HCT116 (cell line): ENCODE measurements around the gene LRRC42. TPM values are rescaled to one million over a fixed set of nuclear protein-coding genes. Genes with fewer than 3 reads are reported as not detected.

ENCODE experiments used
- ATAC-seq: fragments of 200-7000 bp; cut with Tn5 transposase; 2 replicates; pipeline ENCODE4 v1.9.1; 2020; ENCODE audit warnings: mild to moderate bottlenecking, moderate library complexity
- BruUV-seq: library from RNA; stranded (reverse); fragments of 400-500 nt; replicated peaks from 2 replicates; lab custom pipeline; 2021; lab: Mats Ljungman, UMichigan
- CTCF ChIA-PET: fragments of 300-600 bp; sonication (Branson Sonifier 250); formaldehyde crosslinking; loops from one replicate; lab custom pipeline; 2021; ENCODE audit warnings: antibody characterized with exemption; lab: Charles Lee
- POLR2A ChIA-PET: fragments of 300-600, 350-600 bp; sonication (Branson Sonifier 250); formaldehyde crosslinking; loops from one replicate; lab custom pipeline; 2021; ENCODE audit warnings: antibody characterized with exemption; lab: Charles Lee
- RAD21 ChIA-PET, 2 experiments: fragments of 300-600 bp; sonication (Branson Sonifier 250); formaldehyde crosslinking; loops; one replicate each; lab custom pipeline; 2023; ENCODE audit warnings: low total read pairs in 2 of 2; ENCODE audit not compliant: uncharacterized antibody in 2 of 2, unreplicated experiment in 2 of 2, low non-redundant PET in 1 of 2; lab: Charles Lee
- DNase-seq: peaks from one replicate; pipeline ENCODE4 v3.0.0-alpha.2; 2010; ENCODE audit warnings: low read depth, low spot score
- H2AFZ ChIP-seq: fragments of 200-600 bp; shearing (Covaris generic), sonication (generic); 2 replicates; pipeline ENCODE4 v1.6.1; 2017; ENCODE audit warnings: low read depth, mixed run types, mixed read lengths, antibody characterized with exemption, low read length; ENCODE audit not compliant: poor library complexity, severe bottlenecking
- H3K27ac ChIP-seq: 2 replicates; pipeline ENCODE4 v1.5.1; 2012; ENCODE audit warnings: low read depth, low read length
- H3K27me3 ChIP-seq: fragments of 200-600 bp; sonication (generic); 2 replicates; pipeline ENCODE4 v1.6.1; 2016; ENCODE audit warnings: mixed run types, low read length, mixed read lengths; ENCODE audit not compliant: insufficient read depth
- H3K36me3 ChIP-seq, 2 experiments: fragments of 200-500 bp in 1 of 2; fragments of 200-600 bp in 1 of 2; sonication (Bioruptor generic) in 1 of 2; sonication (generic) in 1 of 2; 2 replicates each; pipeline versions ENCODE4 v1.5.1 to v1.6.1; 2014 to 2016; ENCODE audit warnings: low read length in 2 of 2, inconsistent platforms in 1 of 2, mixed read lengths in 1 of 2, mixed run types in 1 of 2; ENCODE audit not compliant: insufficient read depth in 2 of 2, control insufficient read depth in 1 of 2
- H3K4me1 ChIP-seq, 2 experiments: fragments of 200-600 bp in 1 of 2; sonication (generic) in 1 of 2; 2 replicates each; pipeline versions ENCODE4 v1.5.1 to v1.6.1; 2012 to 2017; ENCODE audit warnings: low read length in 2 of 2, inconsistent platforms in 1 of 2, mild to moderate bottlenecking in 1 of 2, mixed read lengths in 1 of 2, mixed run types in 1 of 2, moderate library complexity in 1 of 2; ENCODE audit not compliant: insufficient read depth in 2 of 2, control insufficient read depth in 1 of 2
- H3K4me2 ChIP-seq: fragments of 200-600 bp; sonication (generic); 2 replicates; pipeline ENCODE4 v1.6.1; 2017; ENCODE audit warnings: mixed run types, low read length, mixed read lengths
- H3K4me3 ChIP-seq, 2 experiments: fragments of 200-600 bp in 1 of 2; sonication (generic) in 1 of 2; replicated peaks in 1 of 2; 2 replicates each; pipeline ENCODE4 v1.5.1; 2011 to 2016; ENCODE audit warnings: low read length in 2 of 2, control low read depth in 1 of 2, low read depth in 1 of 2, mild to moderate bottlenecking in 1 of 2, mixed read lengths in 1 of 2, mixed run types in 1 of 2
- H3K79me2 ChIP-seq: fragments of 200-600 bp; sonication (generic); 2 replicates; pipeline ENCODE4 v1.6.1; 2017; ENCODE audit warnings: mild to moderate bottlenecking, mixed run types, low read length, moderate library complexity, mixed read lengths; ENCODE audit not compliant: insufficient read depth
- H3K9ac ChIP-seq: fragments of 200-600 bp; sonication (generic); 2 replicates; pipeline ENCODE4 v1.6.1; 2016; ENCODE audit warnings: low read length, mixed read lengths
- H3K9me2 ChIP-seq: fragments of 200-600 bp; sonication (generic), shearing (Covaris generic); 2 replicates; pipeline ENCODE4 v1.6.1; 2017; ENCODE audit warnings: mixed run types, mild to moderate bottlenecking, moderate library complexity; ENCODE audit not compliant: insufficient read depth
- H3K9me3 ChIP-seq, 2 experiments: fragments of 200-500 bp in 1 of 2; fragments of 200-600 bp in 1 of 2; sonication (Bioruptor generic) in 1 of 2; sonication (generic) in 1 of 2; 2 replicates each; pipeline ENCODE4 v1.6.1; 2014 to 2017; ENCODE audit warnings: low read length in 2 of 2, mixed read lengths in 2 of 2, inconsistent platforms in 1 of 2, low read depth in 1 of 2, mild to moderate bottlenecking in 1 of 2, mixed run types in 1 of 2, moderate library complexity in 1 of 2; ENCODE audit not compliant: control insufficient read depth in 1 of 2, insufficient read depth in 1 of 2
- H4K20me1 ChIP-seq: fragments of 200-600 bp; sonication (generic), shearing (Covaris generic); 2 replicates; pipeline ENCODE4 v1.6.1; 2017; ENCODE audit warnings: mixed run types, mild to moderate bottlenecking, moderate library complexity; ENCODE audit not compliant: insufficient read depth
- CBX3 ChIP-seq: IDR thresholded peaks from 2 replicates; pipeline ENCODE4 v1.6.1; 2012; ENCODE audit warnings: low read depth
- FOSL1 ChIP-seq: IDR thresholded peaks from 2 replicates; pipeline ENCODE4 v1.6.1; 2012; ENCODE audit warnings: low read depth
- POLR2AphosphoS5 ChIP-seq: IDR thresholded peaks from 2 replicates; pipeline ENCODE4 v1.6.1; 2011; ENCODE audit warnings: mild to moderate bottlenecking, low read depth, low read length, moderate library complexity
- SP1 ChIP-seq: IDR thresholded peaks from 2 replicates; pipeline ENCODE4 v1.6.1; 2012; ENCODE audit warnings: low read depth
- SRF ChIP-seq: IDR thresholded peaks from 2 replicates; pipeline ENCODE4 v1.6.1; 2012; ENCODE audit warnings: low read depth
- TCF7L2 ChIP-seq: IDR thresholded peaks from 2 replicates; pipeline ENCODE4 v1.7.0; 2011; ENCODE audit warnings: borderline replicate concordance, inconsistent platforms; ENCODE audit not compliant: insufficient read depth, insufficient read length; ENCODE audit errors: extremely low read depth
- YY1 ChIP-seq: IDR thresholded peaks from 2 replicates; pipeline ENCODE4 v1.6.1; 2011; ENCODE audit warnings: low read length, low read depth, moderate library complexity, mild to moderate bottlenecking; ENCODE audit not compliant: insufficient replicate concordance; ENCODE audit errors: extremely low read depth
- ZFX ChIP-seq: fragments of 450-650 bp; IDR thresholded peaks from 2 replicates; pipeline ENCODE4 v1.6.1; 2017
- intact Hi-C: fragments of 100-400 bp; cut with micrococcal nuclease; formaldehyde crosslinking; loops from 2 replicates; pipeline ENCODE4 v1.10.0; 2022
- total RNA-seq: library from RNA; stranded (reverse); gene quantifications from one replicate; pipeline ENCODE4 v1.2.1, GENCODE V29; 2021; ENCODE audit not compliant: unreplicated experiment
- TF ChIP-seq, protein P1 (sequence below): IDR thresholded peaks from 2 replicates; pipeline ENCODE4 v1.6.1; 2012; ENCODE audit warnings: low read depth
- TF ChIP-seq, protein P2 (sequence below), 3 experiments: fragments of 200-600 bp in 1 of 3; sonication (generic) in 1 of 3; IDR thresholded peaks in 2 of 3; conservative IDR thresholded peaks in 1 of 3; 2 replicates each; pipeline ENCODE4 v1.5.1; 2012 to 2017; ENCODE audit warnings: low read depth in 2 of 3, low read length in 2 of 3, antibody characterized with exemption in 1 of 3, borderline replicate concordance in 1 of 3, control low read depth in 1 of 3, mild to moderate bottlenecking in 1 of 3, mixed read lengths in 1 of 3, mixed run types in 1 of 3, moderate library complexity in 1 of 3; ENCODE audit not compliant: insufficient read depth in 1 of 3

The LRRC42 gene
- total RNA-seq, 1 experiment from 2014 or later, result 62.5 TPM

DNA sequence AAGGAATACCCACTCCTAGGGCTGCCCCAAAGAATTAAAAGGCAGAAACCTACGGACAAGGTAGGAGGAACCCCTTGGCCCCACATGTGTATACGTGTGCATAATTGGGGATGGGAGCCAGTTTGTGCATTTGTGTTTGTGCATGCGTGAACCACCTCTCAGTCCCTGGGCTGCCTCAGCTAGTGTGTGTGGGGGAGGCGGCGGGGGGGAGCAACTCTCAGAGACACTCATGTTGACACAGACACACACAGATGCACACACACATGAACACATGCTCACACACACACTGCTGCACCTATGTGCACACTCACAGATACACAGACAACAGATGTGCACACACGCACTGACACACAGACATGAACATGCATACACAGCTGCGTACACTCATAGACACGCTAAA lies 66.7 kb downstream of the LRRC42 start:
- ChIA-PET RAD21 (no interaction called here), CTCF (no interaction called here), POLR2A (no interaction called here)
- H3K4me3 ChIP-seq, result no peak overlapping the region
- TF ChIP-seq, protein P1, sequence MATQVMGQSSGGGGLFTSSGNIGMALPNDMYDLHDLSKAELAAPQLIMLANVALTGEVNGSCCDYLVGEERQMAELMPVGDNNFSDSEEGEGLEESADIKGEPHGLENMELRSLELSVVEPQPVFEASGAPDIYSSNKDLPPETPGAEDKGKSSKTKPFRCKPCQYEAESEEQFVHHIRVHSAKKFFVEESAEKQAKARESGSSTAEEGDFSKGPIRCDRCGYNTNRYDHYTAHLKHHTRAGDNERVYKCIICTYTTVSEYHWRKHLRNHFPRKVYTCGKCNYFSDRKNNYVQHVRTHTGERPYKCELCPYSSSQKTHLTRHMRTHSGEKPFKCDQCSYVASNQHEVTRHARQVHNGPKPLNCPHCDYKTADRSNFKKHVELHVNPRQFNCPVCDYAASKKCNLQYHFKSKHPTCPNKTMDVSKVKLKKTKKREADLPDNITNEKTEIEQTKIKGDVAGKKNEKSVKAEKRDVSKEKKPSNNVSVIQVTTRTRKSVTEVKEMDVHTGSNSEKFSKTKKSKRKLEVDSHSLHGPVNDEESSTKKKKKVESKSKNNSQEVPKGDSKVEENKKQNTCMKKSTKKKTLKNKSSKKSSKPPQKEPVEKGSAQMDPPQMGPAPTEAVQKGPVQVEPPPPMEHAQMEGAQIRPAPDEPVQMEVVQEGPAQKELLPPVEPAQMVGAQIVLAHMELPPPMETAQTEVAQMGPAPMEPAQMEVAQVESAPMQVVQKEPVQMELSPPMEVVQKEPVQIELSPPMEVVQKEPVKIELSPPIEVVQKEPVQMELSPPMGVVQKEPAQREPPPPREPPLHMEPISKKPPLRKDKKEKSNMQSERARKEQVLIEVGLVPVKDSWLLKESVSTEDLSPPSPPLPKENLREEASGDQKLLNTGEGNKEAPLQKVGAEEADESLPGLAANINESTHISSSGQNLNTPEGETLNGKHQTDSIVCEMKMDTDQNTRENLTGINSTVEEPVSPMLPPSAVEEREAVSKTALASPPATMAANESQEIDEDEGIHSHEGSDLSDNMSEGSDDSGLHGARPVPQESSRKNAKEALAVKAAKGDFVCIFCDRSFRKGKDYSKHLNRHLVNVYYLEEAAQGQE, result no peak
- TF ChIP-seq FOSL1 (no peak), CBX3 (no peak), ZFX (no peak)
- TF ChIP-seq, all 23 proteins: peak for 0
- Histone ChIP-seq H3K36me3 (no peaks in the 10 kb centered on the region), H3K4me2 (no peak overlapping the region), H3K9me2 (no peaks in the 10 kb centered on the region), H3K27ac (no peak overlapping the region), H3K4me1 (peaks cover 34% of the 10 kb centered on the region in 2 experiments), H3K9me3 (no peaks in the 10 kb centered on the region), H3K9ac (no peak overlapping the region), H3K27me3 (no peaks in the 10 kb centered on the region), H3K79me2 (no peaks in the 10 kb centered on the region), H2AFZ (no peak overlapping the region), H4K20me1 (no peaks in the 10 kb centered on the region)
- intact Hi-C loops, result no loop called here
- no peak for ATAC-seq
- DNase-seq, result no peak
- BruUV-seq, result no TSS peak

DNA sequence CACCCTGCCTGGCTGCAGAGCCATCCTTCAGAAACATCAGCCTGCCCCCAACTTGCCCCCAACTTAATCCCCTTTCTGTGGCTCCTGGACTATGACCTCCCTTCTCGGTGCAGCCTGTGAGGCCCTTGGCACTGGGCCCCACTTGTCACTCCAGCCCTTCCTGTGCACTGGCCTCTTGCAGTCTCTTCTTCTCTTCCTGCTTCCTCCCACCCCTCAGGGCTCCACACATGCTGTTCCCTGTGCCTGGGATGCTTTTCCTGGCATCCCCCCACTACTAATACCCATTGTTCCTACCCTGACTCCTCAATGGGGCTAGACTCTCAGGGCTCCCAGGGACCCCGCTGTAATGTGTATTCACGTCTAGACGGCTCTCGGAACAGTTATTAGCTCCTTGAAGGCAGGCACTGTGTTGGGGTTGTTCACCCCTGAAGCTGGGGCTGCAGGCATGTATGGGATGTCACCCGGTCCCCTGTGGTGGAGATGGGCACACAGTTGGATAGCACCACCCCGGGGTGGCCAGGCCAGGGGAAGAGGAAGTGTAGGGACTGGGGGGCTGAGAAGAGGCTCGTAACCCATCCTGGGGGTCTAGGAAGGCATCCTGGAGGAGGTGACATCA lies 67.4 kb downstream of the LRRC42 start:
- no TSS peak for BruUV-seq
- ATAC-seq (no peak), DNase-seq (no peak)
- Histone ChIP-seq H3K27me3 (no peaks in the 10 kb centered on the region), H3K36me3 (no peaks in the 10 kb centered on the region), H3K4me2 (no peak overlapping the region), H3K79me2 (no peaks in the 10 kb centered on the region), H4K20me1 (no peaks in the 10 kb centered on the region), H3K4me1 (peaks cover 38 to 40% of the 10 kb centered on the region in 2 experiments), H3K27ac (no peak overlapping the region), H3K9me3 (no peaks in the 10 kb centered on the region), H3K9me2 (no peaks in the 10 kb centered on the region), H3K4me3 (no peak overlapping the region), H2AFZ (no peak overlapping the region), H3K9ac (no peak overlapping the region)
- ChIA-PET CTCF (no interaction called here), RAD21 (no interaction called here), POLR2A (no interaction called here)
- intact Hi-C loops, result no loop called here
- no peak for TF ChIP-seq TCF7L2
- TF ChIP-seq, protein P2, sequence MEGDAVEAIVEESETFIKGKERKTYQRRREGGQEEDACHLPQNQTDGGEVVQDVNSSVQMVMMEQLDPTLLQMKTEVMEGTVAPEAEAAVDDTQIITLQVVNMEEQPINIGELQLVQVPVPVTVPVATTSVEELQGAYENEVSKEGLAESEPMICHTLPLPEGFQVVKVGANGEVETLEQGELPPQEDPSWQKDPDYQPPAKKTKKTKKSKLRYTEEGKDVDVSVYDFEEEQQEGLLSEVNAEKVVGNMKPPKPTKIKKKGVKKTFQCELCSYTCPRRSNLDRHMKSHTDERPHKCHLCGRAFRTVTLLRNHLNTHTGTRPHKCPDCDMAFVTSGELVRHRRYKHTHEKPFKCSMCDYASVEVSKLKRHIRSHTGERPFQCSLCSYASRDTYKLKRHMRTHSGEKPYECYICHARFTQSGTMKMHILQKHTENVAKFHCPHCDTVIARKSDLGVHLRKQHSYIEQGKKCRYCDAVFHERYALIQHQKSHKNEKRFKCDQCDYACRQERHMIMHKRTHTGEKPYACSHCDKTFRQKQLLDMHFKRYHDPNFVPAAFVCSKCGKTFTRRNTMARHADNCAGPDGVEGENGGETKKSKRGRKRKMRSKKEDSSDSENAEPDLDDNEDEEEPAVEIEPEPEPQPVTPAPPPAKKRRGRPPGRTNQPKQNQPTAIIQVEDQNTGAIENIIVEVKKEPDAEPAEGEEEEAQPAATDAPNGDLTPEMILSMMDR (IDR thresholded peaks at IDR 0.05 in 2 of 3, conservative IDR thresholded peaks at IDR 0.05 in 1 of 3; ENCODE audit: borderline replicate concordance in 1 of 3, insufficient read depth in 1 of 3, low read depth in 2 of 3, low read length in 2 of 3), result no peak
- no peak for TF ChIP-seq SRF
- TF ChIP-seq YY1, result no peak
- TF ChIP-seq SP1, result no peak
- TF ChIP-seq POLR2AphosphoS5, result no peak
